KOPT-K1 (cell line): Measurements from ENCODE around the gene CASK.
"Not testable (repeated sequence)": the region's sequence is repeated elsewhere in the genome, so short reads cannot be mapped to it uniquely, and the experiment has no call there.

Experiments used
- H3K27ac ChIP-seq: fragments of 200-600 bp; sonication (generic); 2 replicates; pipeline ENCODE4 v1.5.1; 2016; ENCODE audit warnings: antibody characterized with exemption, mild to moderate bottlenecking, low read depth, low read length; ENCODE audit not compliant: poor library complexity, severe bottlenecking
- H3K36me3 ChIP-seq: fragments of 200-600 bp; sonication (generic); 2 replicates; pipeline ENCODE4 v1.5.1; 2017; ENCODE audit warnings: antibody characterized with exemption, mild to moderate bottlenecking, low read length, moderate library complexity; ENCODE audit not compliant: insufficient read depth
- H3K9me3 ChIP-seq: fragments of 200-600 bp; sonication (generic); 2 replicates; pipeline ENCODE4 v1.5.1; 2017; ENCODE audit warnings: antibody characterized with exemption, low read length, mild to moderate bottlenecking; ENCODE audit not compliant: insufficient read depth, poor library complexity, severe bottlenecking

The CASK gene

DNA sequence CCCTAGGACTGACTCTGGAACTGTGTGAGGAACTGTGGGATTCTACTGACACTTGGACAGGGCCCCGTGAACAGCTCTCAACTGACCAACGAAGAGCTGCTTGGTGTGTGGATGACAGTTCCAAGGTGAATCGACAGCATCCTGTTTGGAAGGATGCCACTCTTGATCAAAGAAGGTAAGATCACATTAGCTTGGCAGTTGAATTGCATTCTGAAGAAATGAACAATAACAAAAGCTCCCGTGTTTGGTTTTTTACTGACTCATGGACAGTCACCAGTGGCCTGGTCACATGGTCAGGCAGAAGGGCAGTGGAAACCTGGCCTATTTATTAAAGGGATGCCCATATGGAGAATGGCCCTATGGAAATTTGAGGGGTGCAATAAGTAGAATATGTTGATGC is 267.7 kb downstream of the CASK start:
- H3K36me3 ChIP-seq = peaks cover 61% of the 10 kb centered on the region
- H3K27ac ChIP-seq = no peak overlapping the region
- H3K9me3 ChIP-seq = no peaks in the 10 kb centered on the region

DNA sequence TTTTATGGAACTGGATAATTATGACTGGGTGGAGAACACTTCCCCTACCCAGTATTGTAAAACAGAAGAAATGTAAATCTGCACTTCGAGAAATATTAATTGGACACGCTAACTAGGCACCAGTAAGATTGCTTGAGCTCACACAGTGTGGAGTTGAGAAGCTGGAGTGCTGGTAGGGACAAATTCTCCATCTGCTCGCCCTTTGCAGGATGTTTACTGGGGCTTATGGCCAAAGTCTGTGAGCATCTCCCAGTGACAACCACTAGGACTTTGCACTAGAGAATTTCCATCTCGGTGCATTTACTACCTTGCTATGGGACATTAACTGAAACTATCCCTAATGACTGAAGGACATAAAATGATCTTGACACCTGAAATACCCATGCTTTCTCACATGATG is 268.3 kb downstream of the CASK start:
- no peak overlapping the region for H3K27ac ChIP-seq
- no peaks in the 10 kb centered on the region for H3K9me3 ChIP-seq
- H3K36me3 ChIP-seq = peaks cover 62% of the 10 kb centered on the region

DNA sequence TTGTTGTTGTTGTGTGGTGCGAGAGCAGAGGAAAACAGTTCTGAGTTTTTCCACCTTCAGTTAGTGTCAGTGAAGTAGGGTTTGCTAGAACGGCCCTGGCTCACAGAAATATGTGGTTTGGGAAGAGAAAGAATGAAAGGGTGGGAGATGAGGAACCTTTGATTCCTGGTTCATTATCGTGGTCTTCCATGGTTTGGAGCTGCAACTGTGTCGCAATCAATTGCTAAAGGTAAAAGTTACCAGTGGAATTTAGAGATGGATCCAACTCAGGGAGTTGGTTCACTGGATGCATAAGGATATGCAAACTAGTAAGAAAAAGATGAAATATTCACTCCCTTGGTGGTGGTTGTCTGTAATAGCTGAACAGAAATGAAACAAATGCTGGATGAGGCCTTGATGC is 270.2 kb downstream of the CASK start:
- H3K36me3 ChIP-seq = peaks cover 51% of the 10 kb centered on the region
- H3K27ac ChIP-seq = no peak overlapping the region
- H3K9me3 ChIP-seq = no peaks in the 10 kb centered on the region

DNA sequence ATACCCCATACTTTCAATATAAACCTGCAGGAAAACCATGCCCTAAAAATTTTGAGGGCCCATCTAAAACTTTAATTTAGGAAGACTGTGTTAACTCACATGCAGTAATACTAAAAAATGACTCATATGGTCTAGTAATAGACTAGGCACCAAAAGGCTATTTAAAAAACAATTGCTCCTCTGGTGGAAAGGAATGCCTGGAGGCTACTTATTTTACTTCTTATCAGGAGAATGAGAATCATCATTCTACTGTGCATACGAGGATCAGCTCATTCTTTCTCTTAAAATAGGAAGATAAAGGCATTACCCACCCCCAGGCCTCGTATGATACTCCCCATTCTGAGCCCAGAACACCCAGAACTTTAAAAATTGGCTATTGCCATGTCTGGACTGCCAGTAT is 277.2 kb downstream of the CASK start:
- H3K27ac ChIP-seq, H3K36me3 ChIP-seq: not testable (repeated sequence)
- peaks cover 16% of the 10 kb centered on the region for H3K9me3 ChIP-seq

DNA sequence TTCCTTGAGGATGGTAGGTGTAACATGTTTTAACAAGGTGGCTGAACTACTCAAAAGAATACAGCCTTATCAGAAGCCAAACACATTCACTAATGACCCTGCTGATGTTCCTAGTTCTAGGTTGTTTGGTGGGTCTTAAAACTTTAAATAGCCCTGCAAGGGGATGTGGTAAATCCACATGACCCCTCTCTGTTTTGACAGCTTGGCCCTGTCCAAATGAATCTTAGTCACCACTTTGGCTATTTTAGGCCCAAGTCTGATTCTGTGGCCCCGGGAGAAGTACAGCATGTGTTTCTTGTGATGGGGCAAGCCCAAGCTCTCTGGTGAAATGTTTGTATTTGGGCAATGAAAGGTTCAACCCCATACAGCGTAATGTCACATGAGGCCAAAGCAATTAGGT is 289.1 kb downstream of the CASK start:
- Histone ChIP-seq H3K27ac (no peak overlapping the region), H3K9me3 (no peaks in the 10 kb centered on the region), H3K36me3 (no peaks in the 10 kb centered on the region; the same call in 1 of the 2 replicates)

DNA sequence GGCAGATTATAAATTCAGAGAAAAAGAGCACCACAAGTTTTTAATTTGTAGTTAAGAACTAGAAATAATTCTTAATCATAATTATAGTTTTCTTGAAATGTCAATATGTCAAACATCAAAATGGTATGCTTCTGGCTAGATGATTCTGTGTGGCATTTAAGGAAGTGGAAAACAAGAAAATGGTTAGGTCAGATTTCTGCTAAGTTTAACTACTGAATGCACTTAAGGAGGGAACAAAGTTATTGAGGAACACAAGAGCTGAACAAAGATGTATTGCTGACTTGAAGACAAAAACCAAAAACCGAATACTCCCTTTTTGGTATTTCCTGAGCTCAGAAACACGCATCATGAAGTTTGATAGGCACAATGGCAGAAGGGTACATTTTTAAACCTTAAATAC is 293.3 kb downstream of the CASK start:
- peaks cover 5% of the 10 kb centered on the region for H3K36me3 ChIP-seq
- H3K9me3 ChIP-seq = no peaks in the 10 kb centered on the region
- no peak overlapping the region for H3K27ac ChIP-seq

DNA sequence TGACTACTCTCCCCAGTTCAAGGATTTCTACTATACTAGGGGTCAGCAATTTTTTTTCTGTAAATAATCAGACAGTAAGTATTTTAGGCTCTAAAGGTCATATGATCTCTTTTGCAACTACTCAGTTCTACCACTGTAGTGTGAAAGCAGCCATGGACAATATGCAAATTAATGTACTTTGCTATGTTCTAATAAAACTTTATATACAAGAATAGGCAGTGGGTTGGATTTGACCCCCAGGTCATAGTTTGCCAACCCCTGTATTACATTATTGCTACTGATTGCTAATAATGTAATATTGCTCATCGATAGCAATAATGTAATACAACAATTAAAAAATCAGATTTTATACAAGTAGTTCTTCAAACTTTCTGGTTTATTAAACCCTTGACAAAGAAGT is 293.8 kb downstream of the CASK start:
- H3K27ac ChIP-seq = no peak overlapping the region
- H3K36me3 ChIP-seq = peaks cover 8% of the 10 kb centered on the region
- H3K9me3 ChIP-seq = no peaks in the 10 kb centered on the region

DNA sequence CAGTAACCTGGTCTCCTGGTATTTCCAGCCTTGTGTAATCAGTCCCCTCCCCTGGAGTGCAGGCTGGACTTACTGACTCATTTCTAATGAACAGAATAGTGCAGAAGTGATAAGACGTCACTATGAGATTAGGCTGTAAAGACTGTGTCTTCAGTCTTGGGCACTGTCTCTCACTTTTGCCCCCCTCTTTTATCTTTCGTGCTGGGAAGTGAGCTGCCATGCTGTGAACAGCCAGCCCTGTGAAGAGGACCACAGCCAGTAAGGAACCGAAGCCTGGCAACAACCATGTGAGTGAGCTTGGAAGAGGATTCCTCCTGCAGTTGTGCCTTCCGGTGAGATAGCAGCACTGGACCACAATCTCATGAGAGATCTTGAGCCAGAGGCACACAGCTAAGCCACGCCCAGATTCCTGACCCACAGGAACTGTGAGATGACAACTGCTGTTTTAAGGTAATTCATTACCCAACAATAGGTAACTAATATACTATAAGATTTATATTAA is 302.1 kb downstream of the CASK start:
- Histone ChIP-seq H3K36me3 (peaks cover 14% of the 10 kb centered on the region), H3K27ac (no peak overlapping the region), H3K9me3 (no peaks in the 10 kb centered on the region)

DNA sequence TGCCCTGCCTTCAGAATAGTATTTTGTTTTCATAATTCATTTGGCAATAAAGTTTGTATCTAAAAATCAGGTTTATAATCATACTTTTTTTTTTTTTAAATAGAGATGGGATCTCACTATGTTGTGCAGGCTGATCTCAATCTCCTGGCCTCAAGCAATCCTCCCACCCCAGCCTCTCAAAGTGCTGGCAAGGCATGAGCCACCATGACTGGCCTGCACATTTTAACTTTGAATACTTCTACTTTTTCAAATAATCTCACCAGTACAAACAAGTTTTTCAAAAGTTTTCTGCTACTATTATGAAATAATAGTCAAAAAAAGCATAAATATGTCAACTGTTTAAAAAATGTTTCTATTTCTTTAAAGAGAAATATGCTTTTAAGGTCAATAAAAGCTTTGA is 304.1 kb downstream of the CASK start:
- H3K27ac ChIP-seq = no peak overlapping the region
- no peaks in the 10 kb centered on the region for H3K9me3 ChIP-seq
- peaks cover 4% of the 10 kb centered on the region for H3K36me3 ChIP-seq

DNA sequence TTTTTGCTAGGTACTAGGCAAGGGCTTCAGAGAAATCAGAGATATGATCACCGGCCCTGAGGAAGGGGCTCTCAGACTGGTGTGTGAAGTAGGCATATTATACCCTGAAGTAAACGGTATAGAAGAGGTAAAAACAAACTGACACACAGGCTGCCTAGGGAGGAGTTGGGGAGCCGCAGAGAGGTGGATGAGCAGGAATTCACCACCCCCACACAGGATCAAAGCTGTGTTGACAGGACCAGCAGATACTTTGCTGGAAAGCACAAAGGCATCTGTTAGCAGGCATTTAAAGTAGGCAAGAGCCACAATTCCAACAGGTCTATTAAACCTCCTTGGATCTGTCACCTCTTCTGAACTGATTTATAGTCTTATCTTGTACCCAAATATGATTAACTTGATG is 306.4 kb downstream of the CASK start:
- no peak overlapping the region for H3K27ac ChIP-seq
- no peaks in the 10 kb centered on the region for H3K9me3 ChIP-seq
- no peaks in the 10 kb centered on the region for H3K36me3 ChIP-seq

DNA sequence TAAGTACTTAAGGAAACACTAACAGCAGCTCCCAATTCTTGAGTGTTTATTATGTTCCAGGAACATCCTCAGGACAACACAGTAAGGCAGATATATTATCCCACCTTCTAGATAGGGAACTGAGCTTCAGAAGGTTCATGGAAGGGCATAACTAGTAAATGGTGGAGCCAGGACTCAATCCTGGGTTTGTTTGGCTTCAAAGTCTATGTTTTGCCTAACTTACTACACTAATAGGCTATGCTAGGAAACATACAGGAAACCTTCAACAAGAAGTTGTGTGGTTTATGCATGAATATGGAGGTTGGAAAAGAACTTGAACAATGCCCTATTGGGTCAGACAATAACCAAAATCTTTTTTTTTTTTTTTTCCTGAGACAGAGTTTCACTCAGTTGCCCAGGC is 307.1 kb downstream of the CASK start:
- no peaks in the 10 kb centered on the region for H3K36me3 ChIP-seq
- no peaks in the 10 kb centered on the region for H3K9me3 ChIP-seq
- no peak overlapping the region for H3K27ac ChIP-seq

DNA sequence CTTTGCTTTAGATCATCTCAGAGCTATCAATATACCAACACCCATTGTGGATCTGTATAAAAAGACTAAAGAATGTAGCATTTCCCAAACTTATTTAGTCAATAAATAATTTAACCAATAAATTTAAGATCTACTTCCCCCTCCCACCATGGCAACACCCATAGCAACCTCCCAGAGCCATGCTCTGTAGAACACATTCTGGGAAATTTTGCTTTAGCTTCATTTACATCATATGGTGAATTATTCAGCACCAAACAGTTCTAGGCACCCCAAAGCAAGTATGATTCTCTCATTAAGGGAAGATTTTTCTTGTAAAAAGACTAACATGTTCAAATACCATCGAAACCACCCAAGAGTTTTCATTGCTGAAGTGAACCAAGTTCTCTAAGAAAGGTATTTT is 315.1 kb downstream of the CASK start:
- Histone ChIP-seq H3K36me3 (no peaks in the 10 kb centered on the region; the same call in 1 of the 2 replicates), H3K9me3 (no peaks in the 10 kb centered on the region), H3K27ac (no peak overlapping the region)

DNA sequence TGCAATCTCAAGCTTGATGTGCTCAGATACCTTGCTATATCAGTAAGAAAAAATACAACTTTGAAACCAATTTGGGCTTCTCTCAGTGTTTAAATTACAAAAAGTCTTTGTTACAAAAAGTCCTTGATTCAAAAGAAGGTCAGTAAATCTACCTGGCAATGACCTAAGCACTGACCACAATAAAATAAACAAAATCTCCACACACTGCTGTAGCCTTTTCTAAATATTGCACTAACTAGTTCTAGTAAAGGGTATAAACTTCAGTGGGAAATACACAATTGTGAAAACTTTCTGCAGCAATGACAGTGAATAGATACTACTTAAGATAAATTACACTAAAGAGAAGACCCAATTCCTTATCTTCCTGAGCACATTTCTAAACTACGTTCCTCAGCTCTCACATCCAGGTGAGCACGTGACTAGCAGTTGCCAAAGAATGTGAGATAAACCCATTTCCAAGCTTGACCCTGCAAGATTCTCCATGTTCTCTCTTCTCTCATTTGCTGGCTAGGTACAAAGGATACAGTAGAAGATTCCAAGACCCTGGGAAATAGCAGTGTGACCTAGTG is 316.0 kb downstream of the CASK start:
- Histone ChIP-seq H3K9me3 (no peaks in the 10 kb centered on the region), H3K27ac (no peak overlapping the region), H3K36me3 (no peaks in the 10 kb centered on the region; the same call in 1 of the 2 replicates)

DNA sequence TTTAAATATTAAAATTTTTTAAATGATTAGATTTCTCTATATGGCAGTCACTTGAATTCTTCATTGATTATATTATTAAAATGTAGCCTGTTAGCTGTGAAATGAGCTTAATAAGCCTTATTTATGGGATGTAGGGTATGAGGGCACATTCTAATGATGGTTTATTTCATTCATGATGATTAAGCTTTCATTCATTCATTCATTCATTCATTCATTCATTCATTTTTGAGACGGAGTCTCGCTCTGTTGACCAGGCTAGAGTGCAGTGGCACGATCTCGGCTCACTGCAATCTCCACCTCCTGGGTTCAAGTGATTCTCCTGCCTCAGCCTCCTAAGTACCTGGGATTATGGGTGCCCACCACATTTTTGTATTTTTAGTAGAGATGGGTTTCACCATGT is 317.3 kb downstream of the CASK start:
- not testable (repeated sequence) for H3K27ac ChIP-seq, H3K9me3 ChIP-seq, H3K36me3 ChIP-seq

DNA sequence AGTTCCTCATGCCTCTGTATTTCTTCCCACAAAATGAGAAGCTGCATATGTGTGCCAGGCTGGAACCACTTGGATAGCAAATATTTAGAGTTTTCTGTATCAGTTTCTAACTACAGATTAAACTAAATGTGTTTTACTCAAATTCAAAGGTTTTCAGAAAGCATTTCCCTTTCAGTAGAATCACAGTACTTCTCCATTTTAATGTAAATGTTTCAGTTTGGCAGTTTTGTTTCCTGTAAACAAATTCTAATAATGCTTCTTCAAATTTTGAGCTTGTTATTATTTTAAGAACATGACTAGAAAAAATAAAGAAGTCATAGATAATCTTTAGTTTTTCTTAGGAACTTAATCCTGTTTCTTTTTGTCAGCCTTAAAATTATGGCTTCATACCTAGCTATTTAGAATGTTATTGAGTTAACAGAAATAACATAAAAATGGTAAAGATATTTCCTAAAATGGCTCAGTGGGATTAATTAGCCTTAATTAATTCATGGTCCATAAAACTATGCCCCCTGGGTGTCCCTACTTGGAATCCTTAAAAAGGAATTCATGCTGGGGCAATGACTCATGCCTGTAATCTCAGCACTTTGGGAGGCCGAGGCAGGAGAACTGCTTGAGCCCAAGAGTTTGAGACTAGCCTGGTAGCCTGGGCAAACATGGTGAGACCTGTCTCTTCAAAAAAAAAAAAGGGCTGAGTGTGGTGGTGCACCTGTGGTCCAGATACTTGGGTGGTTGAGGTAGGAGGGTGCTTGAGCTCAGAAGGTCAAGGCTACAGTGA is 318.4 kb downstream of the CASK start:
- Histone ChIP-seq H3K9me3 (no peaks in the 10 kb centered on the region), H3K36me3 (no peaks in the 10 kb centered on the region; the same call in 1 of the 2 replicates), H3K27ac (no peak overlapping the region)

DNA sequence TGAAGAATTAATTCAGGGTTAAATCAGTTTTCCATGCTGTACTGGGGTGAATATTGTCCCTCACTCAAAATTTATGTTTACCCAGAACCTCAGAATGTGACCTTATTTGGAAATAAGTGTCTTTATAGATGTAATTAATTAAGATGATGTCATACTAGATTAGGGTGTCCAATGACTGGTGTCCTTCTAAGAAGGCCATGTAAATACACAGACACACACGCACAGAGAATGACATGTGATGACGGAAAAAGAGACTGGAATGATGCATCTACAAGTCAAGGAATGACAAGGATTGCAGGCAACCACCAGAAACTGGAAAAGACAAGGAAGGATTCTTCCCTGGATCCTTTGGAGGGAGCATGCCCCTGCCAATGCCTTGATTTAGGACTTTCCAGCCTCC is 319.2 kb downstream of the CASK start:
- Histone ChIP-seq H3K9me3 (no peaks in the 10 kb centered on the region), H3K27ac (no peak overlapping the region), H3K36me3 (no peaks in the 10 kb centered on the region; the same call in 1 of the 2 replicates)
